HepG2 (cell line): Measurements from ENCODE around the gene HSPA1A. TPM values are rescaled to one million over a fixed set of nuclear protein-coding genes. Genes with fewer than 3 reads are reported as not detected.

ENCODE experiments used
- CBX2 ChIP-seq, 2 experiments: fragments of 200-600 bp in 1 of 2; sonication (generic); formaldehyde crosslinking in 1 of 2; IDR thresholded peaks; 2 replicates each; pipeline versions ENCODE4 v1.7.0 to v1.8.1; 2018 to 2022; ENCODE audit warnings: low read depth in 2 of 2, low read length in 1 of 2, mild to moderate bottlenecking in 1 of 2, missing genetic modification reagents in 1 of 2
- DNMT1 ChIP-seq: sonication (generic); formaldehyde crosslinking; IDR thresholded peaks from 2 replicates; pipeline ENCODE4 v1.5.1; 2020; ENCODE audit warnings: mild to moderate bottlenecking, missing genetic modification reagents
- E2F1 ChIP-seq: sonication (generic); formaldehyde crosslinking; IDR thresholded peaks from 2 replicates; pipeline ENCODE4 v1.5.0; 2020; ENCODE audit warnings: missing genetic modification reagents
- ETV6 ChIP-seq: sonication (generic); formaldehyde crosslinking; conservative IDR thresholded peaks from 2 replicates; pipeline ENCODE4 v1.4.0; 2020; ENCODE audit warnings: missing genetic modification reagents
- EZH2 ChIP-seq: conservative IDR thresholded peaks from 2 replicates; pipeline ENCODE4 v1.6.1; 2012; ENCODE audit warnings: mild to moderate bottlenecking, low read depth, low read length, moderate library complexity
- FOXK2 ChIP-seq: fragments of 450-650 bp; IDR thresholded peaks from 2 replicates; pipeline ENCODE4 v1.6.1; 2016
- HIVEP1 ChIP-seq: sonication (generic); formaldehyde crosslinking; IDR thresholded peaks from 2 replicates; pipeline ENCODE4 v1.4.0; 2020; ENCODE audit warnings: mild to moderate bottlenecking, missing genetic modification reagents
- HNF4A ChIP-seq: sonication (generic); formaldehyde crosslinking; IDR thresholded peaks from 2 replicates; pipeline ENCODE4 v1.4.0; 2020; ENCODE audit warnings: missing genetic modification reagents
- MIER3 ChIP-seq: IDR thresholded peaks from 2 replicates; pipeline ENCODE4 v1.6.1; 2016; ENCODE audit warnings: missing compliant biosample characterization, borderline replicate concordance
- PRMT3 ChIP-seq: sonication (generic); formaldehyde crosslinking; IDR thresholded peaks from 2 replicates; pipeline ENCODE4 v1.8.1; 2022; ENCODE audit warnings: low read depth, mild to moderate bottlenecking, moderate library complexity, missing genetic modification reagents, borderline replicate concordance
- PRPF4 ChIP-seq: fragments of 200-400 bp; formaldehyde crosslinking; IDR thresholded peaks from 2 replicates; pipeline ENCODE4 v1.6.1; 2016; ENCODE audit warnings: low read length, low read depth; ENCODE audit not compliant: poor library complexity, severe bottlenecking
- SIX1 ChIP-seq: sonication (generic); formaldehyde crosslinking; IDR thresholded peaks from 2 replicates; pipeline ENCODE4 v1.4.0; 2020; ENCODE audit warnings: missing genetic modification reagents, borderline replicate concordance
- THYN1 ChIP-seq: sonication (generic); formaldehyde crosslinking; IDR thresholded peaks from 2 replicates; pipeline ENCODE4 v1.8.1; 2023; ENCODE audit warnings: low read depth, mild to moderate bottlenecking, moderate library complexity, missing genetic modification reagents, borderline replicate concordance
- ZBTB44 ChIP-seq: sonication (generic); formaldehyde crosslinking; IDR thresholded peaks from 2 replicates; pipeline ENCODE4 v1.4.0; 2020; ENCODE audit warnings: missing genetic modification reagents
- ZNF251 ChIP-seq: sonication (generic); formaldehyde crosslinking; IDR thresholded peaks from 2 replicates; pipeline ENCODE4 v1.9.0; 2021; ENCODE audit warnings: mild to moderate bottlenecking, missing genetic modification reagents
- ZNF362 ChIP-seq: sonication (generic); formaldehyde crosslinking; IDR thresholded peaks from 2 replicates; pipeline ENCODE4 v1.4.0; 2020; ENCODE audit warnings: missing genetic modification reagents, mild to moderate bottlenecking, borderline replicate concordance
- ZNF441 ChIP-seq: sonication (generic); formaldehyde crosslinking; IDR thresholded peaks from 2 replicates; pipeline ENCODE4 v1.7.0; 2021; ENCODE audit warnings: missing genetic modification reagents, borderline replicate concordance
- ZNF768 ChIP-seq: sonication (generic); formaldehyde crosslinking; IDR thresholded peaks from 2 replicates; pipeline ENCODE4 v1.4.0; 2020; ENCODE audit warnings: missing genetic modification reagents
- ZNF883 ChIP-seq: sonication (generic); formaldehyde crosslinking; IDR thresholded peaks from 2 replicates; pipeline ENCODE4 v1.5.1; 2020; ENCODE audit warnings: mild to moderate bottlenecking, missing genetic modification reagents; ENCODE audit errors: not compliant biosample characterization
- ZSCAN30 ChIP-seq: sonication (generic); formaldehyde crosslinking; IDR thresholded peaks from 2 replicates; pipeline ENCODE4 v1.5.0; 2020; ENCODE audit warnings: mild to moderate bottlenecking, missing genetic modification reagents
- polyA plus RNA-seq, 8 experiments: library from polyadenylated mRNA; depleted of rRNA in 3 of 8; stranded (reverse) in 7 of 8; unstranded in 1 of 8; fragments of >200 nt; fragmentation: Illumina TruSeq in 4 of 8; extraction: Trizol in 4 of 8; gene quantifications; 2 replicates each; pipeline versions ENCODE4 v1.2.1 to v1.2.3, GENCODE V29; 2011 to 2016; ENCODE audit warnings: low read depth in 4 of 8, missing spikeins in 1 of 8, mixed read lengths in 1 of 8; ENCODE audit not compliant: insufficient read depth in 1 of 8
- total RNA-seq, 5 experiments: library from RNA; depleted of rRNA; stranded (reverse); fragments of >200 nt; fragmentation: Illumina TruSeq; extraction: Trizol; gene quantifications; 2 replicates each; pipeline ENCODE4 v1.2.3, GENCODE V29; 2016; ENCODE audit warnings: low read depth in 1 of 5
- TF ChIP-seq, protein P1 (sequence below): sonication (generic); formaldehyde crosslinking; IDR thresholded peaks from 2 replicates; pipeline ENCODE4 v1.4.0; 2020; ENCODE audit warnings: low read depth, mild to moderate bottlenecking, missing genetic modification reagents

The HSPA1A gene
- total and polyA plus RNA-seq, 2 of the 13 experiments (the other 11 are each of a cell fraction or from before 2014, with no cell fraction given), result 44.5 to 85.0 TPM

- TF ChIP-seq ZNF768 (CRISPR knock-in tag) (peak; percentile 68; the same call in 1 of the 2 replicates), PRPF4 (no peak), ZSCAN30 (no peak), ZNF883 (CRISPR knock-in tag) (peak; percentile 62), EZH2 (no peak), SIX1 (no peak), E2F1 (CRISPR knock-in tag) (no peak), ZNF441 (CRISPR knock-in tag) (peak; percentile 52; the same call in 1 of the 2 replicates), HIVEP1 (CRISPR knock-in tag) (peak; percentile 72; the same call in 1 of the 2 replicates), PRMT3 (CRISPR knock-in tag) (0 out of 2 replicates have a peak, but pooled peaks have one; percentile 85), MIER3 (peak; percentile 47; the same call in 1 of the 2 replicates), ZNF251 (CRISPR knock-in tag) (no peak), HNF4A (no peak; the same call in 1 of the 2 replicates), THYN1 (CRISPR knock-in tag) (no peak), ETV6 (CRISPR knock-in tag) (no peak; the same call in 1 of the 2 replicates), CBX2 (IDR thresholded peaks at IDR 0.05; ENCODE audit: low read depth, low read length) (no peak), CBX2 (CRISPR knock-in tag; IDR thresholded peaks at IDR 0.05; ENCODE audit: low read depth) (no peak), FOXK2 (no peak), ZBTB44 (CRISPR knock-in tag) (no peak), DNMT1 (peak; percentile 90), ZNF362 (CRISPR knock-in tag) (peak; percentile 84)
- TF ChIP-seq, protein P1, sequence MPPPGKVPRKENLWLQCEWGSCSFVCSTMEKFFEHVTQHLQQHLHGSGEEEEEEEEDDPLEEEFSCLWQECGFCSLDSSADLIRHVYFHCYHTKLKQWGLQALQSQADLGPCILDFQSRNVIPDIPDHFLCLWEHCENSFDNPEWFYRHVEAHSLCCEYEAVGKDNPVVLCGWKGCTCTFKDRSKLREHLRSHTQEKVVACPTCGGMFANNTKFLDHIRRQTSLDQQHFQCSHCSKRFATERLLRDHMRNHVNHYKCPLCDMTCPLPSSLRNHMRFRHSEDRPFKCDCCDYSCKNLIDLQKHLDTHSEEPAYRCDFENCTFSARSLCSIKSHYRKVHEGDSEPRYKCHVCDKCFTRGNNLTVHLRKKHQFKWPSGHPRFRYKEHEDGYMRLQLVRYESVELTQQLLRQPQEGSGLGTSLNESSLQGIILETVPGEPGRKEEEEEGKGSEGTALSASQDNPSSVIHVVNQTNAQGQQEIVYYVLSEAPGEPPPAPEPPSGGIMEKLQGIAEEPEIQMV (CRISPR knock-in tag), result peak; percentile 87
These were observed 19.6 kb upstream of the HSPA1A start, which contains the start of gene VARS1 (continued) for GRCh38 chr6:31795616-31796298.
